Fibroblast of skin of right quadriceps (primary cell): ENCODE results near the gene LRRIQ1.
"Not testable (repeated sequence)": the region's sequence is repeated elsewhere in the genome, so short reads cannot be mapped to it uniquely, and the experiment has no call there.

Experiments used
- DNase-seq: peaks from one replicate; pipeline ENCODE4 v3.0.0-alpha.2; 2013

Gene LRRIQ1

GRCh38 chr12:85036234-85036707 lies at the start of gene LRRIQ1, which contains the start of gene TSPAN19:
TSS of gene LRRIQ1 (plus strand) at chr12:85036351. CDS start at chr12:85038177, 1,826 bp downstream.
TSS of gene TSPAN19 (minus strand) at chr12:85036277. CDS start at chr12:85029946, 6,331 bp downstream.
- DNase-seq: peak; percentile 90

- peak; percentile 4 for DNase-seq
Measured at GRCh38 chr12:84986586-84986985, 49.6 kb upstream of the LRRIQ1 start.

GRCh38 chr12:84994426-84994825 lies 41.7 kb upstream of the LRRIQ1 start:
- DNase-seq: no peak

GRCh38 chr12:84995641-84996040 lies 40.5 kb upstream of the LRRIQ1 start:
- no peak for DNase-seq

GRCh38 chr12:84996759-84997158 lies 39.4 kb upstream of the LRRIQ1 start:
- no peak for DNase-seq

GRCh38 chr12:84998341-84998740 lies 37.8 kb upstream of the LRRIQ1 start:
- DNase-seq: no peak

GRCh38 chr12:85000729-85001128 lies 35.4 kb upstream of the LRRIQ1 start:
- DNase-seq: no peak

- no peak for DNase-seq
Measured at GRCh38 chr12:85002778-85003296, 33.3 kb upstream of the LRRIQ1 start.

- DNase-seq: no peak
Measured at GRCh38 chr12:85004204-85004603, 31.9 kb upstream of the LRRIQ1 start.

- not testable (repeated sequence) for DNase-seq
Measured at GRCh38 chr12:85005047-85005446, 31.1 kb upstream of the LRRIQ1 start.

- DNase-seq: no peak
Measured at GRCh38 chr12:85005615-85006014, 30.5 kb upstream of the LRRIQ1 start.

GRCh38 chr12:85006206-85006605 lies 29.9 kb upstream of the LRRIQ1 start:
- no peak for DNase-seq

- peak; percentile 14 for DNase-seq
Measured at GRCh38 chr12:85007836-85008235, 28.3 kb upstream of the LRRIQ1 start.

- DNase-seq: peak; percentile 95
Measured at GRCh38 chr12:85016413-85016812, 19.7 kb upstream of the LRRIQ1 start.

- DNase-seq: no peak
Measured at GRCh38 chr12:85017133-85017532, 19.0 kb upstream of the LRRIQ1 start.

- no peak for DNase-seq
Measured at GRCh38 chr12:85017618-85018017, 18.5 kb upstream of the LRRIQ1 start.

- DNase-seq: no peak
Measured at GRCh38 chr12:85018098-85018497, 18.1 kb upstream of the LRRIQ1 start.

- DNase-seq: peak; percentile 39
Measured at GRCh38 chr12:85029456-85029855, 6.7 kb upstream of the LRRIQ1 start.

- no peak for DNase-seq
Measured at GRCh38 chr12:85036733-85037132, 582 bp downstream of the LRRIQ1 start.

GRCh38 chr12:85041395-85041794 lies 5.2 kb downstream of the LRRIQ1 start:
- no peak for DNase-seq

- no peak for DNase-seq
Measured at GRCh38 chr12:85043829-85044228, 7.7 kb downstream of the LRRIQ1 start.

- peak; percentile 38 for DNase-seq
Measured at GRCh38 chr12:85057370-85057963, 21.3 kb downstream of the LRRIQ1 start.

- DNase-seq: no peak
Measured at GRCh38 chr12:85058339-85058738, 22.2 kb downstream of the LRRIQ1 start.

- DNase-seq: no peak
Measured at GRCh38 chr12:85059594-85059993, 23.4 kb downstream of the LRRIQ1 start.

- DNase-seq: no peak
Measured at GRCh38 chr12:85060916-85061315, 24.8 kb downstream of the LRRIQ1 start.
